ENCODE results near the gene GNG7. TPM values are rescaled to one million over a fixed set of nuclear protein-coding genes. Genes with fewer than 3 reads are reported as not detected.
"Not testable (repeated sequence)": the region's sequence is repeated elsewhere in the genome, so short reads cannot be mapped to it uniquely, and the experiment has no call there.

GNG7 gene
- total RNA-seq, 2 experiments from 2014 or later = 0.29 to 0.34 TPM

GRCh38 chr19:2544576-2545415 is 157.7 kb downstream of the GNG7 start:
- CTCF ChIA-PET = interaction anchor here (0.7 to 1.2 kb wide), 2 partner anchors 19 to 64 kb away, joined by 3 read pairs; no protein-coding TSS in a partner anchor

GRCh38 chr19:2543463-2544442 is 158.7 kb downstream of the GNG7 start:
- ChIA-PET CTCF (interaction anchor here (1.2 to 1.5 kb wide), 2 partner anchors 10 to 20 kb away, joined by 3 to 5 read pairs; no protein-coding TSS in a partner anchor), POLR2A (interaction anchor here (0.5 to 2.5 kb wide), 2 partner anchors 9 to 67 kb away, joined by 5 to 13 read pairs; partner anchors contain the start of gene GADD45B)

More at GRCh38 chr19:2544576-2545415, 157.7 kb downstream of the GNG7 start:
- POLR2A ChIA-PET = interaction anchor here (0.6 kb wide), 1 partner anchor 69 kb away, joined by 3 read pairs; the partner anchor contains the start of gene GADD45B

GRCh38 chr19:2543072-2543462 is 159.4 kb downstream of the GNG7 start:
- POLR2A ChIA-PET = interaction anchor here (2.5 kb wide), 1 partner anchor 67 kb away, joined by 13 read pairs; the partner anchor contains the start of gene GADD45B
- CTCF ChIA-PET = interaction anchor here (1.5 to 1.7 kb wide), 2 partner anchors 9 to 94 kb away, joined by 4 to 5 read pairs; no protein-coding TSS in a partner anchor

GRCh38 chr19:2542341-2543069 is 160.0 kb downstream of the GNG7 start:
- POLR2A ChIA-PET = interaction anchor here (0.7 to 2.5 kb wide), 2 partner anchors 11 to 66 kb away, joined by 4 to 13 read pairs; partner anchors contain the start of gene GADD45B
- CTCF ChIA-PET = interaction anchor here (1.5 to 1.7 kb wide), 2 partner anchors 9 to 95 kb away, joined by 4 to 5 read pairs; no protein-coding TSS in a partner anchor

- ChIA-PET POLR2A (no interaction called here), CTCF (no interaction called here)
These were observed 161.6 kb downstream of the GNG7 start for GRCh38 chr19:2540646-2541454.

DNA sequence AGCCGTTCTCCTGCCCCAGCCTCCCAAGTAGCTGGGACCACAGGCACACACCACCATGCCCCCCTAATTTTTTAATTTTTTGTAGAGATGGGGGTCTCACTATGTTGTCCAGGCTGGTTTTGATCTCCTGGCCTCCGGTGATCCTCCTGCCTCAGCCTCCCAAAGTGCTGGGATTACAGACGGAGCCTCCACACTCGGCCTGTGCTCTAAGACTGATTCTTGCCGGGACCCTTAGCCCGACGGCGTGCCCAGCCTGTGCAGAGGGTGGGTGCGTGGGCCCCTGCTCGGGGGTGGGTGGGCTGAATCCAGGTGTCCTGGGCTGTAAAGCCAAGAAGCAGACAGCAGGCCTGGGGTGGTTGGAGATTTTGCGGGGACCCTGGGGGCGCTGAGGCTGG is 162.2 kb downstream of the GNG7 start:
- CTCF ChIA-PET = no interaction called here
- POLR2A ChIA-PET = no interaction called here

DNA sequence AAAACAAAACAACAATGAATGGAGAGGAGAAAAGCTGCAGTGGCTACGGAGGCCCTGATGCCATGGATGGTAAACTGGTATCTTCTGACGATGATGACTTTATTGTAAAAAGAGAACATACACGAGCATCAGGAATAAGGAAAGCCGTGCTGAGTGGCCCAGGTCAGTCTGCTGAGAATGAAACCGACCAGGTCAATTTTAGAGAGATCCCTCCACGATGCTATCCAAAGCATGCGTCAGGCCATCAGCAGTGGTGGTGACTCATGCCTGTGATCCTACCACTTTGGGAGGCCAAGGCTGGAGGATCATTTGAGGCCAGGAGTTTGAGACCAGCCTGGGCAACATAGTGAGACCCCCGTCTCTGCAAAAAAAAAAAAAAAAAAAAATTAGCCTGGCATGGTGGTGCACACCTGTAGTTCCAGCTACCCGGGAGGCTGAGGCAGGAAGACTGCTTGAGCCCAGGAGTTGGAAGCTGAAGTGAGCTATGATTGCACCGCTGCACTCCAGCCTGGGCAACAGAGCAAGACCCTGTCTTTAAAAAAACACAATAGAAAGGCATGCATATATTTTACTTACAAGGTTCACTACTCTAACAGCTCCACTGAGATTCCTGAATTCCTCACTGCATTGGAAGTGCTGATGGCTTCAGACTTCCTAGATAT is 164.3 kb downstream of the GNG7 start:
- ChIA-PET CTCF (interaction anchor here (0.6 to 1.8 kb wide), 5 partner anchors 62 to 84 kb away, joined by 3 to 7 read pairs (median 3); partner anchors contain the start of gene GADD45B), POLR2A (interaction anchor here (1.0 to 1.5 kb wide), 2 partner anchors 15 to 62 kb away, joined by 3 to 4 read pairs; no protein-coding TSS in a partner anchor)

- POLR2A ChIA-PET = interaction anchor here (1.0 to 1.5 kb wide), 2 partner anchors 16 to 61 kb away, joined by 3 to 4 read pairs; no protein-coding TSS in a partner anchor
- CTCF ChIA-PET = interaction anchor here (0.5 to 1.8 kb wide), 8 partner anchors 49 to 641 kb away, joined by 3 to 7 read pairs (median 3); partner anchors contain the start of gene GADD45B
These were observed 164.9 kb downstream of the GNG7 start for GRCh38 chr19:2537584-2537983.

GRCh38 chr19:2536461-2536860 is 166.0 kb downstream of the GNG7 start:
- ChIA-PET POLR2A (no interaction called here), CTCF (interaction anchor here (0.7 to 0.9 kb wide), 2 partner anchors 16 to 48 kb away, joined by 3 read pairs; no protein-coding TSS in a partner anchor)

- POLR2A ChIA-PET = interaction anchor here (0.6 kb wide), 1 partner anchor 73 kb away, joined by 6 read pairs; no protein-coding TSS in a partner anchor
- CTCF ChIA-PET = interaction anchor here (0.6 to 1.4 kb wide), 3 partner anchors 8 to 57 kb away, joined by 3 to 5 read pairs (median 4); no protein-coding TSS in a partner anchor
These were observed 168.0 kb downstream of the GNG7 start for GRCh38 chr19:2534423-2535013.

- ChIA-PET CTCF (interaction anchor here (0.5 to 1.4 kb wide), 4 partner anchors 9 to 604 kb away, joined by 3 to 5 read pairs (median 4); no protein-coding TSS in a partner anchor), POLR2A (no interaction called here)
These were observed 168.6 kb downstream of the GNG7 start for GRCh38 chr19:2533686-2534422.

GRCh38 chr19:2533072-2533425 is 169.4 kb downstream of the GNG7 start:
- POLR2A ChIA-PET = no interaction called here

DNA sequence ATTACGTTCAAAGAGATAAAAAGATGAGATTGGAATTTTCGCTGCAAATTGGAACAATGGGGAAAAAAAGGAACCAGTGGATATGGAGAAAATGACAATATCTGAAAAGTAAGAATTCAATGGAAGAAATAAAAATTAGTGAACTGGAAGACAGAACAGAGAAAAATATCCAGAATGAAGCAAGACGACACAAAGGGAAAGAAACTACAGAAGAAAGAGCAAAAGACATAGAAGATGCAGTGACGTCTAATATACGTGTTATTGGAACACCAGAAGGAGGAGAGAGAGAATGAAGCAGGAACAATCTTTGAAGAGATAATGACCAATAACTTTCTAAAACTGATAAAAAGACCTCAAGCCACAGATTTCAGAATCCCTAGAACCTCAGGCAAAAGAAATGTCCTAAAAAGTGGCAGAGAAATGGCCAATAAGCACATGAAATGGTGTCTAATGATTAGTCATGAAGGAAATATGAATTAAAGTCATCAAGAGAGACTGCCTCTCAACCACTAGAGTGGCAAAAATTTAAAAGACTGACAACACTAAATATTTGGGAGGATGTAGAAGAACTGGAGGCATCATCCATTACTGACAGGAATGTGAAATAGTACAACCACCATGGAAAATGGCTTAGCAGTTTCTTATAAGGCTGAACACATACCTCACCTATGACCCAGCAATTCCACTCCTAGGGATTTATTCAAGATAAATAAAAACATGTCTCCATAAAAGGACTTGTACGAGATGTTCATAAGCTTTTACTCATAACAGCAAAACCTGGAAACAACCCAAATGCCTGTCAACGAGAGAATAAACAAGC is 170.0 kb downstream of the GNG7 start:
- ChIA-PET CTCF (no interaction called here), POLR2A (no interaction called here)

More at GRCh38 chr19:2533072-2533425, 169.4 kb downstream of the GNG7 start:
- CTCF ChIA-PET = interaction anchor here (1.3 to 1.4 kb wide), 2 partner anchors 9 to 55 kb away, joined by 4 to 5 read pairs; no protein-coding TSS in a partner anchor

DNA sequence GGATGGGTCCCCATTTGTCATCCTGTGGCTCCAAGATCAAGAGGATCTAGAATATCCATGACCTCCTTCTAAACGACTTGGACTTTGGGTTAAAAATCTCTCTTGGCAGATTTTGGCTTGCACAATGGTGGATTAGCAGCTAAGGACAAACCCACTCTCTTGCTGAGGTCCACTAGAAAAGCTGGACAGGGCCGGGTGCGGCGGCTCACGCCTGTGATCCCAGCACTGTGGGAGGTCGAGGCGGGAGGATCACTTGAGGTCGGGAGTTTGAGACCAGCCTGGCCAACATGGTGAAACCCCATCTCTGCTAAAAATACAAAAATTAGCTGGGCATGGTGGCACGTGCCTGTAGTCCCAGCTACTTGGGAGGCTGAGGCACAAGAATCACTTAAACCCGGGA is 172.6 kb downstream of the GNG7 start:
- POLR2A ChIA-PET, CTCF ChIA-PET: not testable (repeated sequence)

GRCh38 chr19:2529473-2529918 is 173.0 kb downstream of the GNG7 start:
- POLR2A ChIA-PET = no interaction called here
- CTCF ChIA-PET = no interaction called here

Data from activated CD8-positive, alpha-beta memory T cell treated with anti-CD3 and anti-CD28 coated beads for 36 hours (primary cell).